Kasumi-1 (cell line): ENCODE results near the gene TSKU.
A peak's percentile ranks its signal among the peaks of the same experiment; 100 is the strongest.

Experiments used
- DNase-seq, 2 experiments: peaks; one replicate each; lab custom pipeline; 2025; lab: John Stamatoyannopoulos, UW

Gene TSKU

DNA sequence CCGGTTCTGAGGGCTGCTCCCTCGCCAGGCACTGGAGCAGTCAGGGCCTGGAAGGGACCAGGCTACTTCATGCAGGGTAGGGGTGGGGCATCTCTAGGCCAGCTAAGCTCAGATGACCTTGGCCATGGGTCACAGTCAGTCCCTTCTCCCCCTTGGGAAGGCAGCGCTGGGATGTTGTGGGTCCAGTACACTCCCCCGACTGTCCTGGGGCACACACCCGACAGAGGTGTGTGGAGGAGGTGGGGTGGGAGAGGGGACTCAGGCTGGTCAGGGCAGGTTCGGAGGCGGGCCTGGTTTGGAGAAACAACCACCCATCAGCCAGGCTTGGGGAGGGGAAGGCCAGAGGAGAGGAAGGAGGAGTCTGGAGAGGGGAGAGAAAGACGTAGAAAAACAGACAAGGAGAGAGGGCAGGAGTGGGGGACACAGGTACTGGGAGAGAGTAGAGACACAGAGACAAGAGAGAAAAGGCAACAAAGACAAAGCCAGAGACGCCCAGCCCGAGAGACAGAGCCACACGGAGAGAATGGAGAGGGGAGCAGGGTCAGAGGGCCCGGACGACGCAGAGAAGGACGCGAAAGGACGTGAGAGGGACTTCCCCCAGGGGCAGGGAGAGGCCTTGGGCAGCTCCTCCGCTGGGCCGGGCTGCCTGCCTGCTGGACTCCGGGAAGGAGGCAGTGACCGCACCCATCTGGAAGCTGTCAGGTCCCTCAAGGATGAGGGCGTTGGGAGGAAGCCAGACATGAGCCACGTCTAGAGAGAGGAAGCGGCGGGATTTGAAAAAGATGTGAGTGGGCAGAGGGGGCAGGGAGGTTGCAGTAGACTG, 30.6 kb upstream of the TSKU start:
- DNase-seq, result no peak

DNA sequence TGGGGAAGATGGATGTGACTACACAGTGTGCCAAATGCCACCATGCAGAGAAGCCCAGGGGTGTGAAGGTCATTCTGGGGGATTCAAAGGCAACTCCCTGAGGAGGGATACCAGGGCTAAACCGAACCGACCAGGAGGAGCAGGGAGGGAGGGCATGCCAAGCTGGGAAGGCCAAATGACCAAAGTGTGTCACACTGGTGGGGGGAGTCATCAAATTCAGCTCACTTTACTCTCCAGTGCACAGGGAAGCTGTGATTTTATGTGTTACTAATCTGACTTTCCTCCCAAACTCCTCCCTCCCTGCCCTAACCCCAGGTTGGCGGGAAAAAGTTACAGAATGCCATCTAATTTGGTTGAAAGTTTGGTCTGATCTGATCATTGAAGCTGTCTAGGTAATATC, 29.7 kb upstream of the TSKU start:
- no peak for DNase-seq

DNA sequence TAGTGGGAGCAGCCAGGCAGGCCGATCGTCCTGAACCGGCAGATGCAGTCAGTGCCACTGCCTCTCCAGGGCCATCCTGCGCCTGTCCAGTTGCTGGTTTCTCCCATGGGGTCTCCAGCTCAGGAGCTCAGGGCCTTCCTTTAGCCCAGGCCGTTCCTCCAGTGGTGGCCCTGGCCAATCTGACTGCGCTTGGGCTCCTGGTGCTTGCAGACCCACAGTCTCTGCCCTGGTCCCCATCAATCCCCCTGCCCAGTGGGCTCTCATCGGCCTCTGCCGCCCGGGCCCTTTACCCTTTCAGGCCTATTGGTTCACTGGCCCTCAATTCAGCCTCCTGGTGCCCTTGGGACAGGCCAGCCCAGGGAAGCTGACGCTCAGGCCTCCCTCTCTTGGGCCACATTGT, 29.2 kb upstream of the TSKU start:
- DNase-seq, result no peak

DNA sequence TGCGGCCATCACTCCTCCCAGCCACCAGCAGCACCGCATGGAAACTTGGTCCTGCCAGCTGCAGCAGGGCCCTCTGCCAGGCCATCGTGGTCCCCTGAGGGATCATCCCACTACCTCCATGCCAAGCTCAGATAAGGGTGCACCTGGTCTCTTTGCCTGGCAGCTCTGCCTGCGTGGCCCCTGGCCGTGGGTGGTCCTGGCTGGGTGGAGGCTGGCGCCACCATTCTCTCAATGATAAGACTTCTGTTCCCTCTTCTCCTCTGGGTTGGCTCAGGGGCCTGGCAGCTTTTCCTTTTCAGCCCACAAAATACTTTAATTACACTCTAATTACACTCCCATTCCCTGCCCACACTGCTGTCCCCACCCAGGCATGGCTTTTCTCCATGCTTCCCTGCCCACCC, 26.8 kb upstream of the TSKU start:
- no peak for DNase-seq

DNA sequence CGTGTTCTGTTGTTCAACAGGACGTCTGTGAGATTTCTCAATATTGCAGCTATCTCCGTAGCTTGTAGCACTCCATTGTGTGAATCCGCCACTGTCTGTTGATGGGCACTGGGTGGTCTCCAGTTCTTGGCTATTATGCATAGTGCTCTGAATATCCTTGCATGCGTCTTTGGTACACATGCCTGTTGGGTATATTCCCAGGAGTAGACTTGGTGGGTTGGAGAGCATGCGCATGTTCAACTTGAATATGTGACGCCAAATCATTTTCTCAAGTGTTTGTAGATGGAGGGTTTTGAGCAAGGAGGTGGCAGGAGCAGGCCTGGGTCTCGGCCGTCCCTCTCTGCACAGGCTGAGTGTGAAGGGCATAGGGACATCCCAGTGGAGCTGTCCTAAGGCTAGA, 24.8 kb upstream of the TSKU start:
- no peak for DNase-seq

DNA sequence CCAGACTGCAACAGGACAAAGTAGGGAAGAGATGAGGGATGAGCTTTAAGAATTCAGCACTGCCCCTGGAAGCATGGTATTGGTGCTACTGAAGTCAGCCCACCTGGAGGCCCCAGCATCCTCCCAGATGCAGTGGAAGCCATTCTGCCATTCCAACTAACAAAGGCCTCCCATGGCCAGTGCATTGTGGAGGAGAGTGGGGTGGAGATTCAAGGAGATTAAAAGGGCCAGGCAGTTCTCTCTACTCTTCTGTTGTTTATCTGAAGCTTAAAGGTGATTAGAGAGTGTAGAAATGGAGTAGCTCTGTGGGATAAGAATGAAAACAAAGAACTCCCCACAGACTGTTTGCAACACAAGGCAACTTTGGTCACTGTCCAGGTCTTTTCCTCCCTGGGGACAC, 24.1 kb upstream of the TSKU start:
- no peak for DNase-seq

DNA sequence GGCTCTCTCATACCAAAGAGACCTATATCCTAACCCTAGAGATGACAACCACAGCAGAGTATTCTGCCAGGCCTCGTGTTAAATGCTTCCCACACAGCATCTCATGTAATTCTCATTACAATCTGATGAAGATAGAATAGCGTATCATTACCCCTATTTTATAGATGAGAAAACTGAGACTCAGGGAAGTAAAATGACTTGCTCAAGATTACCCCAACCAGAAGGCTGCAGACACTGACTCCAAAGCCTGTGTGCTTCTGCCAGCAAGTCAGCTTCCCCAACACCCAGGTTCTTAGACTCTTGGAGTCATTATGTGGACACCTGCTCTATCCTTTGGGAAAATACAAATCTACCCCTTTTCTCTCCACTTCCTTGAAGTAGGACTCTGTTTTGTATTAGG, 23.6 kb upstream of the TSKU start:
- DNase-seq, result no peak

DNA sequence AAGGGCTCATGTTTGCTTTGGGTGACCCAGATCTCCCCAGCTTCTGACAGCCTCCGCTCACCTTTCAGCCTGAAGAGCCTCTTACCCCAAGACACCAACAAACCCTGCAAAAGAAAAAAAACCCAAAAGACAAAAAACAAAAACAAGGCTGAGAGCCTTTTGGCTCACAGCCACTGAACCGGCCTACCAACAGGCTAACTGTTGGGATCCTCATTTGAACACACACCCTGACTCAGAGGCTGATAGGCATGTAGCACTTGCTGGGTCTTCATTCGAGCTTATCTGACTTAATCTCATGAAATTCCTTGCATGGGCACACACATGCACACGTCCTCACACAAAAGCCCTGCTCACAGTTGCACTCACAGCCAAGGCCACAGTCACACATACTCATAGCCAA, 22.9 kb upstream of the TSKU start:
- DNase-seq, result no peak

DNA sequence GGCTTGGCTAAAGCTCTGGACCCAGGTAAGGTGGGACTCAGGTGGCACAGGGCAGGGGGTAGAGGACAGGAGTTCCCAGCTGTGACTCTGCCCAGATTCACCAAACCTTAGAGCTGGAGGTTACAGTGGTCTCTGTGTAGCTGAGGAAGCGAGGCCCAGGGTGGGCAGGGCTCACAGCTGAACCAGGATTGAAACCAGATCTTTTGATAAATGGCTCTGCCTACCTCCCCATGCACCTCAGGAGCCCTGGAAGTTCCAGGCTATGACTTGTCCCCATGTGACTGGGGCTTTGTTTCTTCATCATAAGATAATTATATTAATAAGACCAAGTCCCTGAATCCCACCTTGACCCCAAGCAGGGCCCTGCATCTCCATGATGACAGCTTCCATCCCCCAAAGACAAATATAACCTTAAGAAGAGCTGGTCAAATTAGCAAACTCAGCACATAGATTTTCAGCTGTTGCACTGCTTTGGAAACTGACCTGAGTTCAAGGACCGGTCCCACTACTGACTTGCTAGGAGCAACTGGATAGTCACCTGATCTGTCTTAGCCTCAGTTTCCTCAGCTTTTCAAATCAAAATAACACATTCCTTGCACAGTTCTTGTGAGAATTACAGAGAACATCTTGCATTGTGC, 21.3 kb upstream of the TSKU start:
- no peak for DNase-seq

DNA sequence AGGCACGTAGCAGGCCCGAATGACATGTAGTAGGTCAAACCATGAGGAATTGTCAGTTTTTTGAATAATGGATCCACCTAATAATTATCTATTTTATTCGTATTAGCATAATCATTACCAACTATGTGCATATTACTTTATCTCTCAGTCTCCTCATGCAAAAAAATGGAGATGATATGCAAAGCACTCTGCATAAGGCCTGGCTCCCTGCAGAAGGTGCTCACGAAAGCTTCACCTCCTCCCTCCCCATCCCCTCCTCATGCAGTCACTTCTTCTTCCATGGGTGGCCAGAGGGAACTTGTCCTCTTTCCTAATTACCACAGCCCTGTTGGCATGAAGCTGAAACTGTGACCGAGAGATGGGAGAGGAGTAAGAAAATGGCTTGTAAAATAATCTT, 20.8 kb upstream of the TSKU start:
- no peak for DNase-seq

DNA sequence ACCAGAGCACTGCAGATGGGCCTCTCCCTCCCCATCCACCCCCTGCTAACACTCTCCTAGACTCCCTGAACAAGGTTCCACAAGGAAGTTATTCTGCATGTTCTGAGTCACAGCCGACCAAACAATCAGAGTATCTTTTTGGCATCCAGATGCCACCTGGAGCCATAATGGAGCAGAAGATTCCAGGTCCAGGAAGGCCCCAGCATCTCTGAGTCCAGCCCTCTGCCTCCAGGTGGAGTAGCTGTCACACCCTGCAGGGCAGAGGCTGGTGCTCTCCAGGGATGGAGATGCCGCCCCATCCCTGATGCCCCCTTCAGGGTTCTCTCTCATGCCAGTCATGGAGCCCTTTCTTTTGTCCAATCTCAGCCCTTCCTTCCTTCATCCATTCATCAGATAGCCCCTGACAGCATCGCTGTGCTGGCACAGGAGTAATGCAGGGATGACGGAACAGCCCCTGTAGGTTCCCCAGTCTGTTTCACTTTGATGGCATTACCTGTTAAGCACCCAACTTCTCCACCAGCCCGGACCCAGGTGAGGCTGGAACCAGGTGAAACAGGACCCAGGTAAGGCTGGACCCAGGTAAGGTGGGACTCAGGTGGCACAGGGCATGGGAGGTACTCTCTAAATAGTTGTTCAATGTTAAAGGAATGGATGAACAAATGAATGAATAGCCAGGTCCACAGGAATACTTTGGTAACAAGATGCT, 20.1 kb upstream of the TSKU start:
- DNase-seq, result no peak

DNA sequence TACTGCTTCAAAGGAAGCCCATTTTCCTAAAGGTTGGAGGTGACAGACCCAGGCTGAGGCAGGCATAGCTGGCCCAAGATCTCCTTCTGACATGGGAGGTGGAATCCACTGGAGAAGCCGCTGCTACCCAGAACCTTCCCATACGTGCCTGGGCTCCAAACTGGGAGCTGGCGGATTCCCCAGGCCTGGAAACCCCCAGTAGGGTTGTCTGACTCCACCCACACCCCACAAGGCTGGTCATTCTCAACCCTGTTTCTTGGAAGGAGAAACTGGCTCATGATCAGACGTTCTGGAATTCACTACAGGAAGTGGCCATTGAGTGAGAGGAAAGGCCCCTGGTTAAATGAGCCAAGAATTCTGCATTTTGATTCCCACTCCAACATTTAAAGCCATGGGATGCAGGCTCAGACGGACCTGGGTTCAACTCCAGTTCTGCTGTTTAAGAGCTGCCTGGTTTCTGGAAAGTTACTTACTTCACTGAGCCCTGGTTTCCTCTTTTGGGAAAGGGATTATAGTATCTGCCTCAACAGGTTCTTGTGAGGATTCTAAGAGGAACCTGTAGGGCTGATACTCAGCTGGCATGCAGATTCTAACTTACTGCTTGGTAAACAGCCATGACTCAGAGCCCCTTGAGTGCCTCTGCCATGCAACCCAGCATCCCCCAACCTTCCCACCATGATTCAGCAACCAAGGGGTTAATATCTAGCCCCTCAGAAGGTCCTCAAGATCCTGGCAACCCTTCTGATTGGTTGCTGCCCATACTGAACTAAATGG, 19.4 kb upstream of the TSKU start:
- DNase-seq, result no peak

DNA sequence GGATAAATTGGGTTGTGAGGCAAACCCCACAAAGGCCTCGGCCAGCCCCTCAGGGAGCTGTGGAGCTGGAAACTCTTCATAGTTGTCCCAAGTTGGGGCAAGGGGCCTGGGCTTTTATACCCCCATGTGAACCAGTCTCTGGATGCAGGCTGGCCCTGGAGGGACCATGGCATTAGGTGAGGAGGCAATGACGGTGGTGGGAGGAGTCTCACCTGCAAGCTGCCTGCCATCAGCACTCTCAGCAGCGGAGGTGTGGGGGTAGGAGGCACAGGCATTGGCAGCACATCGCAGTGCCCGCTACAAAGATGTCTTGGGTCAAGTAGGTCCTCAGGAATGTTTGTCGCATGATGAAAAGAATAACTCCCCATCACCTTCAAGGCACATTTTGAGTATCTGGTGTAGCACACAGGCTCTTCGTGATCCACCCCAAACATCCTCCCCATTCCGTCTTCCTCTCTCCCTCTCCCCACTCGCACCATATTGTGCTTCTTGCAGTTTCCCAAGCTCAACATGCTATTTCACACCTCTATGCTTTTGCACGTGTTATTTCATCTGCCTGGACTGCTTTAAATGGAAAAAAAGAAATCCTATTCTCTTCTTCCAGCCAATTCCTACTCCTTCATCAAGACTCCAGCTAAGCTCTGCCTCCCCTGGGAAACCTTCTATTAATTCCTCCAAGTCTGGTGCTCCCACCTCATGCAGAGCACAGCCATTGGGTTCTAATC, 18.1 kb upstream of the TSKU start:
- no peak for DNase-seq

DNA sequence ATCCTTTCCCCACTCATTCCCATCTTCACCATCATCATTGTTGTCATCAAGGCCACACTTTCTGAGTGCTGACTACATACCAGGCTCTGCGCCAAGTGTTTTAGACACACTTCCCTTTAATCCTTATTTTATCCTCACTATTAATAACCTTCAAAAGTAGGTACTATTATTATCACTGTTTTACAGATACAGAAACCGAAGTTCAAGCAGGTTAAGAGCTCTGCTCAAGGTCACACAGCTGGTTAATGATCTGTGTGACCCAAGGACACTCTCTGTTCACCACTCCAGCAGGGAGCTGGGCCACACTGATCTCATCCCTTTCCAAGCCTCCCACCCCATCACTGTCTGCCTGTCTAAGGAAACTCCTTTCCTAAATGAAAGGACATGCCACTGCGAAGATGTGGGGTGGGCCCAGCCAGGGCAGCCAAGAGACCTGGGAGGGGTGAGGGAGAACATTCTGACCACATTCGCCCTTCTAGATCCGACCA, 17.2 kb upstream of the TSKU start:
- DNase-seq, result no peak

DNA sequence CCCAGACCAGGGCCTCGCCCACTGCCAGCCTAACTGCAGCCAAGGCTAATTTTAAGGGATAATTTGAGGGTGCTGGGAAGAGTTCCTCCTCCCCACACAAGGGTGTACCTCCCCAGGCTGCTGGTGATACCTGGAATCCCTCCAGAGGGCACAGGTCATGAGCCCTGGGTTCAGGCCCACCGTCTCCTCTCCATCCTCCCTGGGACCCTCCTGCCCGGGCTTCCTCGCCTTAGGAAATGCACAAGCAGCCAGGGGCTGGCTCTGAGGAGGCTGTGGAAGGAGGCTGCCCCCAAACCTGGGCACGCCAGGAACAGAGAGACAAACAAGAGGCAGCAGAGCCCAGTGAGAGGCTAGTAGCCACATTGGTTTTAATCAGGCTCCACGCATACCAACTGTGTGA, 16.6 kb upstream of the TSKU start:
- DNase-seq, result no peak

DNA sequence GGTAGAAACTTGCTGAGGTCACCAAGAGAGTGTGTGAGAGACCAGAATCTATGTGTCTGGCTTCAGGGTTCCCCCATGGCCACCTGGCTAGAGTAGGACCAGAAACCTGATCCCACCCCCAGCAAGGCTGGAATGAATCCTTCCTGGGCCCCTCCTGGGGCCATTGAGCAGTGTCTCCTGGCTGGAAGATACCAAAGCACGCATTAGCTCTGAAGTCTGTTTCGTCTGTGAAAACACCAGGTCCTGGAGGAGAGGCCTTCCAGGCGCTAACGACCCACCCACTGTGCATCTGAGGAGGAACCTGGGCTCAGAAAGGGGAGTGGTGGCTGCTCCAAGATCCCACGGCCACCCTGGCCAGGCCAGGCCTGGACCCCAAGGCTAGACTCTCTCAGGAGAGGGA, 15.5 kb upstream of the TSKU start:
- DNase-seq, result no peak

DNA sequence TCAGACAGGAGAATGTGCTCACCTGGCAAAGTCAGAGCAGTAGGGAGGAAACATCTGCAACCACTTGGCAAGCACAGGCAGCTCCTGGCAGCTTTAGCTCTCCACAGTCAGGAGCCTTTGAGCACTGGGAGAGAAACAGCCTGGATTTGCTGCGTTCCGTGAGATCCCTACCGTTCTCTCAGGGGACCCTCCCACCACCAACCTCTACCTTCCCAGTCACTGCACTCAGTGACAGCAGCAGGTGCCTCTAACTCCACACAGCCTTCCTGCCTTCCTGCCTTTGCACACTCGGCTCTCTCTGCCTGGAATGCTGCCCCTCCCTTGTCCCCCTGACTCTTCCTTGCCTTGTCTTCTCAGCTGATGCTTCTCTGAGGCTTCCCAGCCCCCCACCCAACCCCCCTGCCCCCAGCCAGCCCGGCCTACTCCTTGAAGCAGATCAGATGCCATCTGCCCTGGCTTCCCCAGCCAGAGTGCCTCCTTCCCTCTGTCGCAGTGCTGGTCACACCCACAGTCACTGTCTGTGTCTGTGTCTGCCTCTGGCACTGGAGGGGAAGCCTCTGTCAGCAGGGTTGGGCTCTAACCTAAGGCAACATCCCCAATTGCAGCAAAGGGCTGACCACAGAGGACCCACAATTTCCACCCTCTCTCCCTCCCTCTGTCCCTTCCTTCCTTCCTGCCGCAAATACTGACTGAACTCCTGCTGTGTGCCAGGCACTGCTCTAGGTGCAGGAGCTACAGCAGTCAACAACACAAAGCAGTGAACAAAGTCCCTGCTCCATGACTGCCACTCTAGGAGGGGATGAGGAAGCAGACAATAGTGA, 14.9 kb upstream of the TSKU start:
- DNase-seq, result peak; percentile 97

DNA sequence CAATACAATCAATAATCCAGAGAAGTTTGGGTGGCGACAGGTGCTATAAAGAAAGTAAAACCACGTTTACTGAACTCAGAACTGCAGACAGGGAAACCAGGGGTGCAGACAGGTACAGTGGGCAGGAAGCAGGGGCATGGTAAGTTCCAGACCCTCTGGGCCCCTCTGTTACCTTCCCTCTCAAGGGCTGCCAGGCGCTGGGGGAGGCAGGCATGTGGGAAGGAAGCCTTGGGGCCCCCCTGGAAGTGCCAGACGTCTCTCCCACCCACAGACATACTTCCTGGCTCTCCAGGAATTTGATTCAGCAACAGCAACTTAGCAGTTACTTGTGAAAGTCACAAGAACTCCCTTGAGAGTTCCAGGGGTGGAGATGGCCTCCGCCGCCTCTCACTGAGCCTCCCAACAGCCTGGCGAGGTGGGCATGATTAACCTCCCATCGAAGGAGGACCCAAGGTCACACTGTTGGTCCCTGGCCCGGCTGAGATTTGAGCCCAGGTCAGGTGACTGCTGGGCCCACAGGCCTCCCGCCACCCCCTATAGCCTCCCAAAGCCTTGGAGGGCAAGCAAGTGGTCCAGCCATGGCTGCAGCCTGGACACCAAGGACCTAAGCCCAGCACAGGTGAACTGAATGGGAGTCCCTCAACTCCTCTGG, 14.1 kb upstream of the TSKU start:
- DNase-seq, result peak; percentile 45 to 62

DNA sequence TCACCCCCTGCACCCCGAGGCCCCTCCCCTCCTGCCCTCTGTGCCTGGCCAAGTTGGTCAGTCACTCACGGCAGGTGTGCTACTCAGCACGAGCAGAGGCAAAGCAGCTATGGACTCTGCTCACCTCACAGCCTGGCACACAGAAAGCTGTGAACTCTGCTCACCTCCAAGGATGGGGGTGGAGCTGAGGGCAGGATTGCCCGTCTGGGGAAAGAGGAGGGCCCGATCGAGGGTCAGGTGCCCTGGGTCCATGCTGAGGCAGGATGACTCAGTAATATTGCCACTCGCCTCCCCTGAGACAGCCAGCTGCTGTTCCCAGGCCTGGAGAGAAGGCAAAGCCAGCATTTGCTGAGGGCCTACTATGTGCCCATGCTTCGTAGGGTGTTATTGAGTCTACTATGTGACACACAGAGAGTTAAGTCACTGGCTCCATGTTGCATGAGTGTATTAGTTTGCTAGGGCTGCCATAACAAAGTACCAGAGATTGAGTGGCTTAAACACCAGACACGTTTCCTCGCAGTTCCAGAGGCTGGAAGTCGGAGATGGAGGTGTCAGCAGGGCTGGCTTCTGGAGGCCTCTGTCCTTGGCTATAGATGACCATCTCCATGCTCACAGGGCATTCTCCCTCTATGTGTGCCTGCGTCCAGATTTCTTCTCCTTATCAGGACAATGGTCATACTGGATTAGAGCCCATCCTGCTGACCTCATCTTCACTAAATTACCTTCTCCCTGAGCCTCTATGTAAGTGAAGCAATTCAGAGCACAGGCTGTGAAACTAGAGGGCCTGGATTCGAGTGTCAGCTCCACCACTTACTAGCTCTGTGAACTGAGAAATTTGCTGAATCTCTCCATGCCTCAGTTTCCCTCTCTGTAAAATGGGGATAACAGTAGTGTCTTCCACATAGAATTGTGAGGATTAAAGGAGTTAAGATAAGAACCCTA, 13.2 kb upstream of the TSKU start:
- no peak for DNase-seq
